Hepatocyte (in vitro differentiated cells): Measurements from ENCODE around the gene ASTN2. TPM values are rescaled to one million over a fixed set of nuclear protein-coding genes. Genes with fewer than 3 reads are reported as not detected.

Source experiments
- DNase-seq: peaks from one replicate; pipeline ENCODE4 v3.0.0-alpha.2; 2016; ENCODE audit warnings: low spot score
- H2AFZ ChIP-seq: fragments of 200-600 bp; sonication (generic); 2 replicates; pipeline ENCODE4 v1.6.0; 2016; ENCODE audit warnings: antibody characterized with exemption, mild to moderate bottlenecking
- H3K27ac ChIP-seq: fragments of 200-600 bp; sonication (generic); 2 replicates; pipeline ENCODE4 v1.5.1; 2016; ENCODE audit warnings: mild to moderate bottlenecking
- H3K27me3 ChIP-seq: fragments of 200-600 bp; sonication (generic); 2 replicates; pipeline ENCODE4 v1.6.1; 2016
- H3K36me3 ChIP-seq: fragments of 200-600 bp; sonication (generic); replicated peaks from 2 replicates; pipeline ENCODE4 v1.5.1; 2016; ENCODE audit warnings: low read depth; ENCODE audit not compliant: insufficient read depth
- H3K4me1 ChIP-seq: fragments of 200-600 bp; sonication (generic); 2 replicates; pipeline ENCODE4 v1.5.1; 2016; ENCODE audit warnings: mild to moderate bottlenecking, moderate library complexity; ENCODE audit not compliant: insufficient read depth
- H3K4me2 ChIP-seq: fragments of 200-600 bp; sonication (generic); 2 replicates; pipeline ENCODE4 v1.6.0; 2016
- H3K4me3 ChIP-seq: fragments of 200-600 bp; sonication (generic); 2 replicates; pipeline ENCODE4 v1.5.1; 2016; ENCODE audit warnings: mild to moderate bottlenecking
- H3K79me2 ChIP-seq: fragments of 200-600 bp; sonication (generic); 2 replicates; pipeline ENCODE4 v1.6.0; 2017; ENCODE audit warnings: mild to moderate bottlenecking
- H3K9me2 ChIP-seq: fragments of 200-600 bp; sonication (generic); replicated peaks from 2 replicates; pipeline ENCODE4 v1.6.0; 2017; ENCODE audit warnings: mild to moderate bottlenecking; ENCODE audit not compliant: insufficient read depth
- H3K9me3 ChIP-seq: fragments of 200-600 bp; sonication (generic); 2 replicates; pipeline ENCODE4 v1.5.1; 2016; ENCODE audit warnings: low read depth, mild to moderate bottlenecking
- H4K20me1 ChIP-seq: fragments of 200-600 bp; sonication (generic); 2 replicates; pipeline ENCODE4 v1.6.0; 2016; ENCODE audit warnings: mild to moderate bottlenecking; ENCODE audit not compliant: insufficient read depth, poor library complexity, severe bottlenecking
- EZH2 ChIP-seq: fragments of 200-600 bp; sonication (generic); IDR thresholded peaks from 2 replicates; pipeline ENCODE4 v1.6.1; 2016; ENCODE audit warnings: antibody characterized with exemption, mild to moderate bottlenecking, borderline replicate concordance
- EZH2phosphoT487 ChIP-seq: fragments of 200-600 bp; sonication (generic); IDR thresholded peaks from one replicate; pipeline ENCODE4 v1.6.1; 2018; ENCODE audit warnings: antibody characterized with exemption, mild to moderate bottlenecking, low read depth, moderate library complexity; ENCODE audit not compliant: unreplicated experiment, severe bottlenecking
- WGBS: methylation state at CpG from one replicate; pipeline ENCODE4 v1.1.6; 2016; ENCODE audit warnings: low lambda C conversion rate; ENCODE audit errors: missing lambda C conversion rate; 5-methylcytosine and 5-hydroxymethylcytosine counted together
- polyA plus RNA-seq: library from polyadenylated mRNA; unstranded; fragments of >200 nt; fragmentation: Nextera tagmentation; extraction: Ambion mirVana; gene quantifications from 2 replicates; pipeline ENCODE4 v1.2.1, GENCODE V29; 2016
- total RNA-seq: library from RNA; depleted of rRNA; stranded (reverse); fragments of >200 nt; gene quantifications from 2 replicates; pipeline ENCODE4 v1.2.3, GENCODE V29; 2014
- TF ChIP-seq, protein P1 (sequence below): fragments of 200-600 bp; sonication (generic); IDR thresholded peaks from 2 replicates; pipeline ENCODE4 v1.5.1; 2016; ENCODE audit warnings: antibody characterized with exemption, mild to moderate bottlenecking; ENCODE audit not compliant: poor library complexity

ASTN2 gene
- total and polyA plus RNA-seq, 2 experiments from 2014 or later = 6.4 to 8.4 TPM

DNA sequence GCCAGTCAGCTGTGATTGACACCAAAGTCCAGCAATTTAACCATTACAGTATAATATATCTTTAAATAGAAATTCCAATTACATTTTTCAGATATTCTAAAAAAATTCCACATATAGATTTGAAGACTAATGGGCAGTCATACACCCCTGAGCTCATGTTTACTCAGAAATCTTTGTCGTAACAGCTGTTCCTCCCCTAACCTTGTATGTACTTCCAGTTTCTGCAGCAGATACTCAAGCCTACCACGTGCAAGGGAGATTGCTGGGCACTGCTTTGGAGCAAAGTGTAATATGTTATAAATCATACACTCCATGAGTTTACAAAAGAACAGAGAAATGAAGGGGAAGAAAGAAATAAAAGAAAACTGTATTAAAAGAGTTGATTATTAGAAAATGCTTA is 486.6 kb downstream of the ASTN2 start:
- no peaks in the 10 kb centered on the region for H3K36me3 ChIP-seq
- no peak for DNase-seq
- no peaks in the 10 kb centered on the region for H4K20me1 ChIP-seq
- no peak overlapping the region for H3K4me2 ChIP-seq
- no peaks in the 10 kb centered on the region for H3K27me3 ChIP-seq
- no peaks in the 10 kb centered on the region for H3K79me2 ChIP-seq
- H3K4me3 ChIP-seq = no peak overlapping the region
- TF ChIP-seq EZH2phosphoT487 = no peak
- no peak for TF ChIP-seq EZH2
- TF ChIP-seq, protein P1, sequence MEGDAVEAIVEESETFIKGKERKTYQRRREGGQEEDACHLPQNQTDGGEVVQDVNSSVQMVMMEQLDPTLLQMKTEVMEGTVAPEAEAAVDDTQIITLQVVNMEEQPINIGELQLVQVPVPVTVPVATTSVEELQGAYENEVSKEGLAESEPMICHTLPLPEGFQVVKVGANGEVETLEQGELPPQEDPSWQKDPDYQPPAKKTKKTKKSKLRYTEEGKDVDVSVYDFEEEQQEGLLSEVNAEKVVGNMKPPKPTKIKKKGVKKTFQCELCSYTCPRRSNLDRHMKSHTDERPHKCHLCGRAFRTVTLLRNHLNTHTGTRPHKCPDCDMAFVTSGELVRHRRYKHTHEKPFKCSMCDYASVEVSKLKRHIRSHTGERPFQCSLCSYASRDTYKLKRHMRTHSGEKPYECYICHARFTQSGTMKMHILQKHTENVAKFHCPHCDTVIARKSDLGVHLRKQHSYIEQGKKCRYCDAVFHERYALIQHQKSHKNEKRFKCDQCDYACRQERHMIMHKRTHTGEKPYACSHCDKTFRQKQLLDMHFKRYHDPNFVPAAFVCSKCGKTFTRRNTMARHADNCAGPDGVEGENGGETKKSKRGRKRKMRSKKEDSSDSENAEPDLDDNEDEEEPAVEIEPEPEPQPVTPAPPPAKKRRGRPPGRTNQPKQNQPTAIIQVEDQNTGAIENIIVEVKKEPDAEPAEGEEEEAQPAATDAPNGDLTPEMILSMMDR = no peak
- H3K4me1 ChIP-seq = peaks cover 9% of the 10 kb centered on the region
- no peak overlapping the region for H2AFZ ChIP-seq
- H3K9me3 ChIP-seq = no peaks in the 10 kb centered on the region
- H3K9me2 ChIP-seq = no peaks in the 10 kb centered on the region
- WGBS = 42% methylated on average over 2 of the region's 2 CpGs
- peak overlapping the region; percentile 33 for H3K27ac ChIP-seq

DNA sequence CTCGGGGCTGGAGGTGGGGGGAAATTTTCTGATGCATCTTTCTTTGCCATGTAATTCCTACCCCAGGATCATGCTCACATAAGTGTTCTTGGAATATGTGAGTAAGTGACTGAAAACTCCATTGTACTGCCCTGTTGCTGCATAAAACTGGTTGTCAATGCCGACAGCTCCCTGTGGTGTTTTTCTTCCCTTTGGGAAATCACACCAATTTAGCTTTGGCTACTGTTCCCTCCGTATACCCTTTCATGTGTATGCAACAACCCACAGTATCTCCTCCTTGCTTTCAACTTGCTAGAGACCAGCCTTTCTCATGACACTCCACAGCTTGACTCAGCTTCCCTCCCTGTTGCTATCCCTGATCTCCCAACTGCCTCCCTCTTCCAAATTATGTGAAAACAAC is 487.1 kb downstream of the ASTN2 start:
- TF ChIP-seq, protein P1 = no peak
- TF ChIP-seq EZH2phosphoT487 (no peak), EZH2 (no peak)
- H3K4me3 ChIP-seq = no peak overlapping the region
- H4K20me1 ChIP-seq = no peaks in the 10 kb centered on the region
- H3K4me1 ChIP-seq = peaks cover 9% of the 10 kb centered on the region
- WGBS = 77% methylated on average over 3 of the region's 3 CpGs
- no peak overlapping the region for H3K4me2 ChIP-seq
- no peak overlapping the region for H3K27ac ChIP-seq
- no peaks in the 10 kb centered on the region for H3K27me3 ChIP-seq
- DNase-seq = no peak
- no peaks in the 10 kb centered on the region for H3K36me3 ChIP-seq
- no peak overlapping the region for H2AFZ ChIP-seq
- no peaks in the 10 kb centered on the region for H3K79me2 ChIP-seq
- no peaks in the 10 kb centered on the region for H3K9me2 ChIP-seq
- H3K9me3 ChIP-seq = no peaks in the 10 kb centered on the region

DNA sequence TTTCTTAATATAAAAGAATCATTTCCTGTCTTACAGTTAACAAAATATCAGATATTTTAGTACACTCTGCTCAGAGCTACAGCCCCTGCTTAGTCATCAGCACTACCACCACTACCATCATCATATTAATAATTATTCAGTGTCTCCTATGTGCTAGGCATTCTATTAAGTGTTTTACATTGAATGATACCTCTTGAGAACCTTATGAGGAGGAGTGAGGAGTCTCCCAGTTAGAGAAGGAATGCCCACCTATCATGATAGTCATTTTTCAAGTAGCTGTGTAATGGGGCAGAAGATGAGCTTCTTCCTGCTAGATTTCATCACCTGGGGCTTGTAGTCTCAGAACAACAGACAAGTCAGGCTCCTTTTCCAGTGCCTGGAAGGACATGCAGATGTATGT is 489.7 kb downstream of the ASTN2 start:
- no peaks in the 10 kb centered on the region for H3K27me3 ChIP-seq
- H3K4me1 ChIP-seq = peaks cover 9% of the 10 kb centered on the region
- DNase-seq = no peak
- no peaks in the 10 kb centered on the region for H4K20me1 ChIP-seq
- no peak overlapping the region for H3K4me2 ChIP-seq
- H3K9me2 ChIP-seq = no peaks in the 10 kb centered on the region
- H3K4me3 ChIP-seq = no peak overlapping the region
- no peak overlapping the region for H2AFZ ChIP-seq
- H3K9me3 ChIP-seq = no peaks in the 10 kb centered on the region
- no peaks in the 10 kb centered on the region for H3K36me3 ChIP-seq
- no peak overlapping the region for H3K27ac ChIP-seq
- TF ChIP-seq, protein P1 = no peak
- TF ChIP-seq EZH2 (no peak), EZH2phosphoT487 (no peak)
- H3K79me2 ChIP-seq = no peaks in the 10 kb centered on the region
